DMS 273 (cell line): ENCODE measurements around the gene NR5A1.

Experiments used
- DNase-seq: peaks from one replicate; lab custom pipeline; 2025; ENCODE audit not compliant: unreplicated experiment; lab: John Stamatoyannopoulos, UW

The NR5A1 gene

DNA sequence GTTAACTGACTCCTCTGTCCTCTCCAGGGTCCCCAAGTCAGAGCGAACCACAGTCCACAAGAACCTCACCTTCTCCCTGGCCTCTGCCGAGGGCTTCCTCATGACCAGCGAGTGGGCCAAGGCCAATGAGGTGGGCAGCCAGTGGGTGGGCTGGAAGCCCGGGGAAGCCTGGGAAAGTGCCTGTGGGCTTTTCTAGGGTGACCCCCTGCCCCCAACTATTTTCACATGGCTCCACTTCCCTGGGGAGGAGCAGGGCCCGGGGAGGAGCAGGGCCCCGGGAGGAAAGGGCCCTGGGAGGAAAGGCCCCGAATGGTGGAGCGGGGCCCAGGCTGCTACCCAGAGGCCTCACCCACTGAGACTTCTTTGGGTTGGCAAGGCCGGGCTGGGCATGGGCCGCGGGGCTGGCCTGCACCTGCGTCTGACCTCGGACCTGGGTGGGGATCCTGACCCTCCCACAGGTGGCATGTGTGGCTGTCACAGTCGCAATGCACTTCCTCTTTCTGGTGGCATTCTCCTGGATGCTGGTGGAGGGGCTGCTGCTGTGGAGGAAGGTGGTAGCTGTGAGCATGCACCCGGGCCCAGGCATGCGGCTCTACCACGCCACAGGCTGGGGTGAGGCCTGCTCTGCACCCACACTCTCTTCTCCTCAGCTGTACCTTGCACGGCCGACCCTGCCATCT lies 39.0 kb downstream of the NR5A1 start:
- no peak for DNase-seq

GRCh38 chr9:124467410-124468060 lies 39.7 kb downstream of the NR5A1 start:
- no peak for DNase-seq

DNA sequence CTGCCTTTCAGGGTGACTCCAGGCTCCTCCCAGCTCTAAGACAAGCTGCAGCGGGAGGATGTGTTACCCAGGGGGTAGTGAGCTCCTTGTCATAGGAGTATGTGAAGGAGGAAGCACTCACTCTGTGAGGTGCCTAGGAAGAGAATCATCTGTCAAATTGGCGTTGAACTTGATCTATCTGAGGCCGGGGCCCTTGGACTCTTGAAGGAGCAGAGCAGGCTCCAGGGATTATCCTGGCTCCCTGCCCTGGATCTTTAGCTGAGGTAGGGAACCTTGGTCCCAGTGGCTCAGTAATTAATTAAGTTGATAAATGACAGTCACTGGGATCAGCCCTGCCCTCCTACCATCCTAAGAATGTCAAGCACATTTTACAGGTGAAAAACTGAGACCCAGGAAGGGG lies 41.5 kb downstream of the NR5A1 start:
- DNase-seq: no peak

- no peak for DNase-seq
These were observed 44.5 kb downstream of the NR5A1 start for GRCh38 chr9:124462739-124463138.

GRCh38 chr9:124458441-124458840 lies 48.8 kb downstream of the NR5A1 start:
- DNase-seq: no peak

DNA sequence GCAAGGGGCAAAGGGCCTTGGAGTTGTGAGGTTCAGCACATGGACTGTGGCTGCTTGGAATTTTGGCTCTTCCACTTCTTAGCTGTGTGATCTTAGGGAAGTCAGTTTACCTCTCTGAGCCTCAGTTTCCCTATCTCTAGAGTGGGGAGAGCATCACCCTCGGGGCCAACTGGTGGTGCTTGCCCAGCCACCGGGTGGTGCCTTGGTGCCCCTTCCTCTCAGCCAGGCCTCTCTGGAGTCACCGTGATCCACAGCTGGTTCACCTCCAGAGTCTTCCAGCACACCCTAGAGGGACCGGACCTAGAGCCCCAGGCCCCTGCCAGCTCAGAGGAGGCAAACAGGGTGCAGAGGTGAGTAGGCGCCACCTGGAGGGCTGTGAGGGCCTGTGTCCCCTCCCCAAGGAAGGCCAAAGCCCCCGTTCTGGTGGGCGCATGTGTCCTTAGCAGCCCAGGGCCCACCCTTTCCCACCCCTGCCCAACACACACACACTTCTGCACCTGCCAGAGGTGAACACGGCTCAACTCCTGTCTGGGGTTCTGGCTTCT lies 49.2 kb downstream of the NR5A1 start:
- no peak for DNase-seq

- no peak for DNase-seq
These were observed 49.9 kb downstream of the NR5A1 start for GRCh38 chr9:124457079-124457886.

GRCh38 chr9:124456341-124457078 lies 50.7 kb downstream of the NR5A1 start:
- DNase-seq: no peak

- DNase-seq: no peak
These were observed 51.4 kb downstream of the NR5A1 start for GRCh38 chr9:124455820-124456219.

GRCh38 chr9:124454791-124455443 lies 52.3 kb downstream of the NR5A1 start:
- DNase-seq: no peak

DNA sequence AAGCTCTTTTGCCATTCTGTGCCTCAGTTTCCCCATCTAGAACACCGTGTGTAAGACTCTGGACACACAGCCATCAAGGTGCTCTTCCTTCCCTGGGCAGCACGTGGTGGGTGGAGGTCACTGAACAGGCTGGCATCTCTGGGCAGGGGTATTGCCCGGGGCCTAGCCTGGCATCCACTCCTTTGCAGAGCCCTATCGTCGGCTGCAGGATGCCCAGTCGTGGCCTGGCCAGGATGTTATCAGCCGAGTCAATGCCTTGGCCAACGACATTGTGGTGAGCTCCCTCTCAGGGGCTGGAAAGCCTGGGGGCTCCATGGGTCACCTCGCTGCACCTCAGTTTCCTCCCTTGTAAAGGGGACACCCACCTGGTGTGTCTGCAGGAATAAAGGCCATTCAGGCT lies 52.9 kb downstream of the NR5A1 start:
- DNase-seq: no peak

DNA sequence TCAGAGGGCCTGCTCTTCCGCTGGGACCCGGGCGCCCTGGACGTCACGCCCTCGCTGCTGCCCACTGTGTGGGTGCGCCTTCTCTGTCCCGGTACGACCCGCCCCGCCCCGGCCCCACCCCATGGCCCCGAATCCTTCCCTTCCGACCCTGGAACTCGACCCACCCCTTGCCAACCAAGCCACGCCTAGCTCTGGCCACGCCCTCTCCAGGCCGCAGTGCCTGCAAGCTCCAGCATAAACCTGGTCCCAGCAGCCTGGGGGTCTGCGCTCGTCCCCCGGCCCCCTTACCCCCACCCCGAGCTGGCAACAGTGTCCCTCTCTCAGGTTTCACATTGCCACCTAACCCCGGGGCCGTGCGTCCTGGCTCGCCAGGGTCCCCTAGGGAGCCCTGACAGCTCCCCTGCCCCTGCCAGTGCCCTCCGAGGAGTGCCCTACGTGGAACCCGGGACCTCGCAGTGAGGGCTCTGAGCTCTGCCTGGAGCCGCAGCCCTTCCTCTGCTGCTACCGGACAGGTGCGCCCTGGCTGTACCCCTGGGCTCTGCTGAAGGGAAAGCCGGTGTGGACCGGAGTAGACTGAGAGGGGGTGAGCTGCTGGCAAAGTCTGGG lies 53.5 kb downstream of the NR5A1 start:
- DNase-seq: no peak

- no peak for DNase-seq
These were observed 54.2 kb downstream of the NR5A1 start for GRCh38 chr9:124452841-124453585.

DNA sequence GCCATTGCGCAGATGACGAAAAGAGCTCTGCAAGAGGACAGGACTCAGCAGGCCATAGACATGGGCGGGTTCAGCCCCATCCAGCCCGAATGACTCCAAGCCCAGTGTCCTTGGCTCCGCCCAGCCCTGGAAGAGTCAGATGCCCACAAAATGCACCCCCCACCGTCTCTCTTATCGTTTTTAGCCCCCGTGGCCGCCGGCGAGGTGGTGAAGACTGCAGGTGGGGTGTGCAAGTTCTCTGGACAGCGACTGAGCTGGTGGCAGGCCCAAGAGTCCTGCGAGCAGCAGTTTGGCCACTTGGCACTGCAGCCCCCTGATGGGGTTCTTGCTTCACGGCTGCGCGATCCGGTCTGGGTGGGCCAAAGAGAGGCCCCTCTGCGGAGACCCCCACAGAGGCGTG lies 54.9 kb downstream of the NR5A1 start:
- DNase-seq: no peak

GRCh38 chr9:124450931-124451661 lies 56.1 kb downstream of the NR5A1 start:
- no peak for DNase-seq

GRCh38 chr9:124450241-124450924 lies 56.8 kb downstream of the NR5A1 start, which contains the start of gene ADGRD2:
ADGRD2 (plus strand) TSS chr9:124450451; CDS start chr9:124451667, 1,216 bp downstream.
- peak; percentile 82 for DNase-seq

DNA sequence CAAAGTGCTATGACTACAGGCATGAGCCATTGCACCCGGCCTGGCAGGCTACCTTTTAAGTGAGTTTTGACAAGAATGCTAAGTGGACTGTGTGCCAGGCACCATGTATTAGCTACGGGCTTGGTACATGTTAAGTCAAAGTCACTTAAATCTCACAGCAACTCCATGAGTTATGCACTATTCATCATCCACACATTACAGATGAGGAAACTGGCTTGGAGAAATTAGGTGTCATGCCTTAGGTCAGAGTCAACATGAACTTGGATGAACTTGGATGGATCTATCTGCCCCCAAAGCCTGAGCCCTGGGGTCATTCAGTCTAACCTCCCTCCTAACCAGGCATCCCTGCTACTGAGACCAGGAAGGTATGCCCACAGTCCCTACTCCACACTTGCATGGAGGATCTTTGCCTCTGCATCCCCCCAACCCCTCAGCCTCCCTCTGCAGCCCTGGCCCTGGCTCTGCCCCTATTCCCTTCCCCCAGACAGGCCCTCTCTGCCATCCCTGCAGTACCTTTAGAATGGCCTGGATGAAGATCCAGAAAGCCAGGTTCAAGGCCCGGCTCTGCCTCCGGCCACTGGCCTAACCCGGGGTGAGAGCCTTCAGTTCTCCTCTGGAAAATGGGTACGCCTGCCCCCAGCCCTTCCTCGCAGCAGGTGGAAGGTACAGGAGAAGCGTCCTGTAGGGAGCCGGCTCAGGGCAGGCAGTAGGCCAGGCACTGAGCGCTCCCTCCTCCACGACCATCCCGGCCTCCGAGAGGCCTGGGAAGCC lies 57.6 kb downstream of the NR5A1 start:
- no peak for DNase-seq
